HepG2 (cell line): Measurements from ENCODE around the gene AADACL4. TPM values are rescaled to one million over a fixed set of nuclear protein-coding genes. Genes with fewer than 3 reads are reported as not detected.

Source experiments
- BHLHE40 ChIP-seq: IDR thresholded peaks from 2 replicates; pipeline ENCODE4 v1.6.1; 2011; ENCODE audit warnings: low read length, improper control_type of control experiment
- DNMT3B ChIP-seq: conservative IDR thresholded peaks from 2 replicates; pipeline ENCODE4 v1.6.1; 2016; ENCODE audit warnings: missing biosample characterization, control low read depth
- EED ChIP-seq: sonication (generic); formaldehyde crosslinking; IDR thresholded peaks from 2 replicates; pipeline ENCODE4 v1.5.0; 2020; ENCODE audit warnings: mild to moderate bottlenecking, missing genetic modification reagents
- GZF1 ChIP-seq: sonication (generic); formaldehyde crosslinking; IDR thresholded peaks from 2 replicates; pipeline ENCODE4 v1.5.1; 2020; ENCODE audit warnings: mild to moderate bottlenecking, missing genetic modification reagents
- HOXA9 ChIP-seq: sonication (generic); formaldehyde crosslinking; IDR thresholded peaks from 2 replicates; pipeline ENCODE4 v1.8.1; 2022; ENCODE audit warnings: missing genetic modification reagents, mild to moderate bottlenecking, moderate library complexity, borderline replicate concordance
- JUND ChIP-seq: sonication (generic); formaldehyde crosslinking; IDR thresholded peaks from 2 replicates; pipeline ENCODE4 v1.8.0; 2022; ENCODE audit warnings: mild to moderate bottlenecking, missing genetic modification reagents
- KAT2B ChIP-seq: fragments of 150-350 bp; IDR thresholded peaks from 2 replicates; pipeline ENCODE4 v1.6.1; 2014; ENCODE audit warnings: low read depth, low read length, borderline replicate concordance
- KDM1A ChIP-seq: IDR thresholded peaks from 2 replicates; pipeline ENCODE4 v1.6.1; 2016; ENCODE audit warnings: missing compliant biosample characterization
- NFRKB ChIP-seq: fragments of 450-650 bp; IDR thresholded peaks from 2 replicates; pipeline ENCODE4 v1.6.1; 2017
- TCF7 ChIP-seq: sonication (generic); IDR thresholded peaks from 2 replicates; pipeline ENCODE4 v1.6.1; 2016; ENCODE audit warnings: antibody characterized with exemption, low read depth
- ZFP82 ChIP-seq: sonication (generic); formaldehyde crosslinking; IDR thresholded peaks from 2 replicates; pipeline ENCODE4 v1.5.1; 2020; ENCODE audit warnings: mild to moderate bottlenecking, missing genetic modification reagents, borderline replicate concordance
- ZNF510 ChIP-seq: sonication (generic); formaldehyde crosslinking; IDR thresholded peaks from 2 replicates; pipeline ENCODE4 v1.4.0; 2020; ENCODE audit warnings: low read depth, mild to moderate bottlenecking, missing genetic modification reagents
- ZNF543 ChIP-seq: sonication (generic); formaldehyde crosslinking; IDR thresholded peaks from 2 replicates; pipeline ENCODE4 v1.4.0; 2020; ENCODE audit warnings: mild to moderate bottlenecking, missing genetic modification reagents
- ZNF713 ChIP-seq: sonication (generic); formaldehyde crosslinking; IDR thresholded peaks from 2 replicates; pipeline ENCODE4 v1.4.0; 2020; ENCODE audit warnings: mild to moderate bottlenecking, missing genetic modification reagents
- ZNF782 ChIP-seq: sonication (generic); formaldehyde crosslinking; IDR thresholded peaks from 2 replicates; pipeline ENCODE4 v1.4.0; 2020; ENCODE audit warnings: missing genetic modification reagents, mild to moderate bottlenecking, borderline replicate concordance
- ZSCAN20 ChIP-seq: sonication (generic); formaldehyde crosslinking; IDR thresholded peaks from 2 replicates; pipeline ENCODE4 v1.4.0; 2020; ENCODE audit warnings: missing genetic modification reagents, mild to moderate bottlenecking, borderline replicate concordance
- polyA plus RNA-seq, 8 experiments: library from polyadenylated mRNA; depleted of rRNA in 3 of 8; stranded (reverse) in 7 of 8; unstranded in 1 of 8; fragments of >200 nt; fragmentation: Illumina TruSeq in 4 of 8; extraction: Trizol in 4 of 8; gene quantifications; 2 replicates each; pipeline versions ENCODE4 v1.2.1 to v1.2.3, GENCODE V29; 2011 to 2016; ENCODE audit warnings: low read depth in 4 of 8, missing spikeins in 1 of 8, mixed read lengths in 1 of 8; ENCODE audit not compliant: insufficient read depth in 1 of 8
- total RNA-seq, 5 experiments: library from RNA; depleted of rRNA; stranded (reverse); fragments of >200 nt; fragmentation: Illumina TruSeq; extraction: Trizol; gene quantifications; 2 replicates each; pipeline ENCODE4 v1.2.3, GENCODE V29; 2016; ENCODE audit warnings: low read depth in 1 of 5
- TF ChIP-seq, protein P1 (sequence below): sonication (generic); formaldehyde crosslinking; IDR thresholded peaks from 2 replicates; pipeline ENCODE4 v1.5.1; 2020; ENCODE audit warnings: mild to moderate bottlenecking, missing genetic modification reagents, borderline replicate concordance
- TF ChIP-seq, protein P2 (sequence below): sonication (generic); formaldehyde crosslinking; IDR thresholded peaks from 2 replicates; pipeline ENCODE4 v1.4.0; 2020; ENCODE audit warnings: mild to moderate bottlenecking, missing genetic modification reagents, borderline replicate concordance
- TF ChIP-seq, protein P3 (sequence below): IDR thresholded peaks from 2 replicates; pipeline ENCODE4 v1.6.1; 2012; ENCODE audit warnings: low read length, improper control_type of control experiment
- TF ChIP-seq, protein P4 (sequence below): sonication (generic); formaldehyde crosslinking; IDR thresholded peaks from 2 replicates; pipeline ENCODE4 v1.8.0; 2022; ENCODE audit warnings: mild to moderate bottlenecking, missing genetic modification reagents, moderate library complexity

AADACL4 gene
- total and polyA plus RNA-seq, 2 of the 13 experiments (the other 11 are each of a cell fraction or from before 2014, with no cell fraction given) = not detected

DNA sequence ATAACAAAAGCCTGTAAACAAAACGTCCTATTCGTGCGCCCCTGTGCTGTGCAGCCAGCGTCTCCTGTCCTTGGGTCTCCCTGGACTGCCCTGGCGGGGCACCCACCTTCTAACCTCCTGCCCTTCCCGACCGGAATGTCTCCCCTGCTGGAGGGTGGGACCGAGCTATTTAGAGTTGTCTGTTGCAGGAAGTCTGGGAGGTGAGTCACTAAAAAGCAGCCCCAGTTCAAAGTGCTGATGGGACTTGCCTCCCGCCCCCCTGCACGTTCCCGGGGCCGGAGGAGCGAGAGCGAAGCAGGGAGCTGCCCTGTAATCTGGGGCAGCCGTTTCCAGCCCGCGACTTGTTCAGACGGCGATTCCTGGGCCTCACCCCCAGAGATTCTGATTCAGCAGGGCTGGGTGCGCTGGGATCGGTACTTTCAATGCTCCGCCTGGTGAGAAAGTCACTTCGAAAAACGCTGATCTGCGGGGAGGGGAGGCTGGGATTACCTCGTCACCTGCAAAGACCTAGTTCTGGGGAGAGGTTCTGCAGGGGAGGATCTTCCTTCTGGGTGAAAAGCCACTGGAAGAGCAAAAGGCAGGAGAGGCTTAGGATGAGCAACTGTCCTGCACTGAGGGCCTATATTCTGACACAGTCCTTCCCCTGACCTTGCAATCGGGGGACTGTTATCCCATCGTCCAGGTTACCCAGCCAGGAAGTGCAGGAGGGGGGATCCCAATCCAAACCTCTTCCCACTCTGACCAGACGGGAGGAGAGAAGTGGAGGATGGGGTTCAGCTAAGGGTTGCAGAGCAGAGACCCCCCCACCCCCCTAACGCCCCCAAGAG lies 24.7 kb upstream of the AADACL4 start (continued):
- TF ChIP-seq, protein P1, sequence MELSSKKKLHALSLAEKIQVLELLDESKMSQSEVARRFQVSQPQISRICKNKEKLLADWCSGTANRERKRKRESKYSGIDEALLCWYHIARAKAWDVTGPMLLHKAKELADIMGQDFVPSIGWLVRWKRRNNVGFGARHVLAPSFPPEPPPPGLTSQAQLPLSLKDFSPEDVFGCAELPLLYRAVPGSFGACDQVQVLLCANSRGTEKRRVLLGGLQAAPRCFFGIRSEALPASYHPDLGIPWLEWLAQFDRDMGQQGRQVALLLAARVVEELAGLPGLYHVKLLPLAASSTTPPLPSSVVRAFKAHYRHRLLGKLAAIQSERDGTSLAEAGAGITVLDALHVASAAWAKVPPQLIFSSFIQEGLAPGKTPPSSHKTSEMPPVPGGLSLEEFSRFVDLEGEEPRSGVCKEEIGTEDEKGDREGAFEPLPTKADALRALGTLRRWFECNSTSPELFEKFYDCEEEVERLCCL (CRISPR knock-in tag) = no peak; the same call in 1 of the 2 replicates
- TF ChIP-seq ZNF510 (CRISPR knock-in tag) (no peak), TCF7 (peak; percentile 84; the same call in 1 of the 2 replicates), EED (CRISPR knock-in tag) (no peak), ZNF543 (CRISPR knock-in tag) (peak; percentile 78; the same call in 1 of the 2 replicates), ZNF782 (CRISPR knock-in tag) (no peak), KDM1A (CRISPR knock-in tag) (peak; percentile 74), ZFP82 (CRISPR knock-in tag) (no peak), DNMT3B (CRISPR knock-in tag) (no peak), JUND (CRISPR knock-in tag) (peak; percentile 95), NFRKB (no peak), GZF1 (CRISPR knock-in tag) (no peak), ZSCAN20 (no peak), KAT2B (no peak), HOXA9 (0 out of 2 replicates have a peak, but pooled peaks have one; percentile 50), BHLHE40 (peak; percentile 90), ZNF713 (0 out of 2 replicates have a peak, but pooled peaks have one; percentile 14)
- TF ChIP-seq, protein P2, sequence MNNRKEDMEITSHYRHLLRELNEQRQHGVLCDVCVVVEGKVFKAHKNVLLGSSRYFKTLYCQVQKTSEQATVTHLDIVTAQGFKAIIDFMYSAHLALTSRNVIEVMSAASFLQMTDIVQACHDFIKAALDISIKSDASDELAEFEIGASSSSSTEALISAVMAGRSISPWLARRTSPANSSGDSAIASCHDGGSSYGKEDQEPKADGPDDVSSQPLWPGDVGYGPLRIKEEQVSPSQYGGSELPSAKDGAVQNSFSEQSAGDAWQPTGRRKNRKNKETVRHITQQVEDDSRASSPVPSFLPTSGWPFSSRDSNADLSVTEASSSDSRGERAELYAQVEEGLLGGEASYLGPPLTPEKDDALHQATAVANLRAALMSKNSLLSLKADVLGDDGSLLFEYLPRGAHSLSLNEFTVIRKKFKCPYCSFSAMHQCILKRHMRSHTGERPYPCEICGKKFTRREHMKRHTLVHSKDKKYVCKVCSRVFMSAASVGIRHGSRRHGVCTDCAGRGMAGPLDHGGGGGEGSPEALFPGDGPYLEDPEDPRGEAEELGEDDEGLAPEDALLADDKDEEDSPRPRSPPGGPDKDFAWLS (CRISPR knock-in tag) = peak; percentile 59; the same call in 1 of the 2 replicates
- TF ChIP-seq, protein P3, sequence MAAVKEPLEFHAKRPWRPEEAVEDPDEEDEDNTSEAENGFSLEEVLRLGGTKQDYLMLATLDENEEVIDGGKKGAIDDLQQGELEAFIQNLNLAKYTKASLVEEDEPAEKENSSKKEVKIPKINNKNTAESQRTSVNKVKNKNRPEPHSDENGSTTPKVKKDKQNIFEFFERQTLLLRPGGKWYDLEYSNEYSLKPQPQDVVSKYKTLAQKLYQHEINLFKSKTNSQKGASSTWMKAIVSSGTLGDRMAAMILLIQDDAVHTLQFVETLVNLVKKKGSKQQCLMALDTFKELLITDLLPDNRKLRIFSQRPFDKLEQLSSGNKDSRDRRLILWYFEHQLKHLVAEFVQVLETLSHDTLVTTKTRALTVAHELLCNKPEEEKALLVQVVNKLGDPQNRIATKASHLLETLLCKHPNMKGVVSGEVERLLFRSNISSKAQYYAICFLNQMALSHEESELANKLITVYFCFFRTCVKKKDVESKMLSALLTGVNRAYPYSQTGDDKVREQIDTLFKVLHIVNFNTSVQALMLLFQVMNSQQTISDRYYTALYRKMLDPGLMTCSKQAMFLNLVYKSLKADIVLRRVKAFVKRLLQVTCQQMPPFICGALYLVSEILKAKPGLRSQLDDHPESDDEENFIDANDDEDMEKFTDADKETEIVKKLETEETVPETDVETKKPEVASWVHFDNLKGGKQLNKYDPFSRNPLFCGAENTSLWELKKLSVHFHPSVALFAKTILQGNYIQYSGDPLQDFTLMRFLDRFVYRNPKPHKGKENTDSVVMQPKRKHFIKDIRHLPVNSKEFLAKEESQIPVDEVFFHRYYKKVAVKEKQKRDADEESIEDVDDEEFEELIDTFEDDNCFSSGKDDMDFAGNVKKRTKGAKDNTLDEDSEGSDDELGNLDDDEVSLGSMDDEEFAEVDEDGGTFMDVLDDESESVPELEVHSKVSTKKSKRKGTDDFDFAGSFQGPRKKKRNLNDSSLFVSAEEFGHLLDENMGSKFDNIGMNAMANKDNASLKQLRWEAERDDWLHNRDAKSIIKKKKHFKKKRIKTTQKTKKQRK = no peak
- TF ChIP-seq, protein P4, sequence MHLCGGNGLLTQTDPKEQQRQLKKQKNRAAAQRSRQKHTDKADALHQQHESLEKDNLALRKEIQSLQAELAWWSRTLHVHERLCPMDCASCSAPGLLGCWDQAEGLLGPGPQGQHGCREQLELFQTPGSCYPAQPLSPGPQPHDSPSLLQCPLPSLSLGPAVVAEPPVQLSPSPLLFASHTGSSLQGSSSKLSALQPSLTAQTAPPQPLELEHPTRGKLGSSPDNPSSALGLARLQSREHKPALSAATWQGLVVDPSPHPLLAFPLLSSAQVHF (CRISPR knock-in tag) = no peak
